ENCODE data around the gene WDR38.
"Not testable (repeated sequence)": the region's sequence is repeated elsewhere in the genome, so short reads cannot be mapped to it uniquely, and the experiment has no call there.

WDR38 gene

GRCh38 chr9:124834591-124834990 is 18.7 kb upstream of the WDR38 start:
- no peak for DNase-seq (ENCODE audit: low spot score)

- no peak for DNase-seq (ENCODE audit: low spot score)
Measured at GRCh38 chr9:124835026-124835557, 18.2 kb upstream of the WDR38 start.

- not testable (repeated sequence) for DNase-seq (ENCODE audit: low spot score)
Measured at GRCh38 chr9:124838132-124838531, 15.1 kb upstream of the WDR38 start.

- DNase-seq (ENCODE audit: low spot score), result not testable (repeated sequence)
Measured at GRCh38 chr9:124838567-124839275, 14.5 kb upstream of the WDR38 start.

- DNase-seq (ENCODE audit: low spot score), result no peak
Measured at GRCh38 chr9:124839612-124840299, 13.5 kb upstream of the WDR38 start.

GRCh38 chr9:124840300-124840833 is 12.9 kb upstream of the WDR38 start:
- peak; percentile 21 for DNase-seq (ENCODE audit: low spot score)

- DNase-seq (ENCODE audit: low spot score), result no peak
Measured at GRCh38 chr9:124841075-124841821, 12.0 kb upstream of the WDR38 start.

GRCh38 chr9:124843456-124844034 is 9.7 kb upstream of the WDR38 start:
- DNase-seq (ENCODE audit: low spot score), result no peak

GRCh38 chr9:124844291-124844690 is 9.0 kb upstream of the WDR38 start:
- no peak for DNase-seq (ENCODE audit: low spot score)

GRCh38 chr9:124846467-124846866 is 6.8 kb upstream of the WDR38 start:
- DNase-seq (ENCODE audit: low spot score), result not testable (repeated sequence)

GRCh38 chr9:124846969-124847368 is 6.3 kb upstream of the WDR38 start:
- no peak for DNase-seq (ENCODE audit: low spot score)

- DNase-seq (ENCODE audit: low spot score), result no peak
Measured at GRCh38 chr9:124849801-124850200, 3.5 kb upstream of the WDR38 start.

GRCh38 chr9:124852121-124852828 is 985 bp upstream of the WDR38 start:
- no peak for DNase-seq (ENCODE audit: low spot score)

- no peak for DNase-seq (ENCODE audit: low spot score)
Measured at GRCh38 chr9:124853605-124854143, 414 bp downstream of the WDR38 start.

- no peak for DNase-seq (ENCODE audit: low spot score)
Measured at GRCh38 chr9:124854161-124854560, 901 bp downstream of the WDR38 start.

- no peak for DNase-seq (ENCODE audit: low spot score)
Measured at GRCh38 chr9:124854822-124855221, 1.6 kb downstream of the WDR38 start.

GRCh38 chr9:124855566-124855943 is 2.3 kb downstream of the WDR38 start:
- no peak for DNase-seq (ENCODE audit: low spot score)

- DNase-seq (ENCODE audit: low spot score), result no peak
Measured at GRCh38 chr9:124855944-124856765, 2.9 kb downstream of the WDR38 start.

GRCh38 chr9:124857533-124858162 is 4.4 kb downstream of the WDR38 start:
- DNase-seq (ENCODE audit: low spot score), result no peak

All from CD4-positive, alpha-beta T cell treated with Interleukin-2 at 100 ng/mL for 4 hours (primary cell).